Measurements from ENCODE around the gene ZFR2.
A peak's percentile ranks its signal among the peaks of the same experiment; 100 is the strongest.

Gene ZFR2

DNA sequence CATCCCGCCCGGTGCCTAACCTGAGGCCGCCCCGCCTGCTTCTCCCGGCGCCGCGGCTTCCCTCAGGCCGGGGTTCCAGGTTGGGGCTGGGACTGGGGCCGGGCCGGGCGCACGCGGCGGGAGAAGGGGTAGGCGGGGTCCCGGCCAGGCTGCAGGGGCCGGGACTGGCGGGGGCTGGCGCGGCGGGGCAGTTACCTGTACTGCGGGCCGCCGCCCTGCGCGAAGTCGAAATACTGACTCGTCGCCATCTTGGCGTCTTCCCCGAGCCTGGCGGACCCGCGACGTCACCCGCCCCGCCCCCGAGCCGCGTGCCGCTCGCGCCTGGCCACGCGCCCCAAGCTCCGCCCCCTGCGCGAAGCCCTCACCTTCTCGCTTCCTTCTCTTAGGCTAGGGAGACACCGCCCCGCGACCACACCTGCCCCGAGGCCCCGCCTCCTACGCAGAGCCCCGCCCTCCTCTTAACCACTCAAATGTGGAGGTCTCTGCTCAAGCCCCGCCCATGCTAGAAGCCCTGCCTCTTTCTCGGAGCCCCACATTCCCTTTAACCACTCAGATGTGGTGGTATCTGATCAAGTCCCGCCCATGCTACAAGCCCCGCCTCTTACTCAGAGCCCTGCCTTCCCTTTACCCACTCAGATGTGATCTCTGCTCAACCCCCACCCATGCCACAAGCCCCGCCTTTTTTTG lies at the start of gene ZFR2:
TSS of gene ZFR2 (minus strand) at position 269 of the 687 bp plus-strand sequence. CDS start at position 248, 21 bp downstream.
- H3K27ac ChIP-seq (ENCODE audit: low read length): no peak within 1 kb of the TSS
- peak within 1 kb of the TSS; percentile 57 for H3K4me3 ChIP-seq (ENCODE audit: low read length)
- peaks cover 9% of the 10 kb centered on the region; the same call in 1 of the 2 replicates for H3K9me3 ChIP-seq (ENCODE audit: insufficient read depth, low read depth, low read length)
- H3K36me3 ChIP-seq (ENCODE audit: insufficient read depth, low read depth, low read length): no peaks in the 10 kb centered on the region
- H3K27me3 ChIP-seq (ENCODE audit: insufficient read depth, low read length): peaks cover 25% of the 10 kb centered on the region
- no peaks in the 10 kb centered on the region for H3K4me1 ChIP-seq (ENCODE audit: insufficient read depth, low read length)
- H3K9ac ChIP-seq (ENCODE audit: low read depth, low read length): peak within 1 kb of the TSS; percentile 53; the same call in 1 of the 2 replicates

DNA sequence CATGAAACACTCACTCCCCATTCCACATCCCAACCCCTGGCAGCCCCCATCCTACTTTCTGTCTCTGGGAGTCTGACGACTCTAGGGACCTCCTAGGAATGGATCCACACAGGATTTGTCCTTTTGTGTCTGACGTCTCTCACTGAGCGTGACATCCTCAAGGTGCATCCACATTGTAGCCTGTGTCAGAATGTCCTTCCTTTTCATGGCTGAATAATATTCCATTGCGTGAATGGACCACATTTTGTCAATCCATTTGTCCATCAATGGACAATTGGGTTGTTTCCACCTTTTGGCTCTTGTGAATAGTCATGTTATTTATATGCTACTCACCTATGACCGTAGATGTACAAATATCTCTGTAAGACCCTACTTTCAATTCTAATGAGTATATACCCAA lies 47.2 kb upstream of the ZFR2 start:
- Histone ChIP-seq H3K4me3 (ENCODE audit: low read length) (no peak overlapping the region), H3K27me3 (ENCODE audit: insufficient read depth, low read length) (no peaks in the 10 kb centered on the region), H3K36me3 (ENCODE audit: insufficient read depth, low read depth, low read length) (peaks cover 23% of the 10 kb centered on the region; the same call in 1 of the 2 replicates)

GRCh38 chr19:3914199-3914598 lies 45.4 kb upstream of the ZFR2 start:
- Histone ChIP-seq H3K4me1 (ENCODE audit: insufficient read depth, low read length) (no peaks in the 10 kb centered on the region), H3K27ac (ENCODE audit: low read length) (no peak overlapping the region), H3K4me3 (ENCODE audit: low read length) (no peak overlapping the region), H3K27me3 (ENCODE audit: insufficient read depth, low read length) (no peaks in the 10 kb centered on the region), H3K36me3 (ENCODE audit: insufficient read depth, low read depth, low read length) (peaks cover 34% of the 10 kb centered on the region), H3K9ac (ENCODE audit: low read depth, low read length) (no peak overlapping the region), H3K9me3 (ENCODE audit: insufficient read depth, low read depth, low read length) (peaks cover 12% of the 10 kb centered on the region)

More for the DNA sequence above, 47.2 kb upstream of the ZFR2 start:
- H3K9ac ChIP-seq (ENCODE audit: low read depth, low read length): no peak overlapping the region
- no peaks in the 10 kb centered on the region for H3K4me1 ChIP-seq (ENCODE audit: insufficient read depth, low read length)
- H3K9me3 ChIP-seq (ENCODE audit: insufficient read depth, low read depth, low read length): no peaks in the 10 kb centered on the region
- H3K27ac ChIP-seq (ENCODE audit: low read length): no peak overlapping the region

DNA sequence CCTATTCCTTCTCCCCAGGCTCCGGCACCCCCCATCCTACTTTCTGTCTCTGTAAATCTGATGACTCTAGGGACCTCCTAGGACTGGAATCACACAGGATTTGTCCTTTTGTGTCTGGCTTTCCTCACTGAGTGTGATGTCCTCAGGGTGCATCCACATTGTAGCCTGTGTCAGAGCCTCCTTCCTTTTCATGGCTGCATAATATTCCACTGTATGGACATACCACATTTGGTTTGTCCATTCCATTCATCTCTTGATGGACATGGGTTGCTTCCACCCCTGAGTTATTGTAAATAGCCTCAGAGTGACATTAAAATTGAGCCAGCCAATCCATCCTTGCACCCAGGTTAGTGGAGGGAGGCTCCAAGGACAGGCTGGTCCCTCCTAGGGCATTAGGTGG lies 41.3 kb upstream of the ZFR2 start:
- Histone ChIP-seq H3K4me3 (ENCODE audit: low read length) (no peak overlapping the region), H3K27ac (ENCODE audit: low read length) (no peak overlapping the region), H3K36me3 (ENCODE audit: insufficient read depth, low read depth, low read length) (peaks cover 37% of the 10 kb centered on the region), H3K4me1 (ENCODE audit: insufficient read depth, low read length) (no peaks in the 10 kb centered on the region), H3K9ac (ENCODE audit: low read depth, low read length) (no peak overlapping the region), H3K27me3 (ENCODE audit: insufficient read depth, low read length) (no peaks in the 10 kb centered on the region), H3K9me3 (ENCODE audit: insufficient read depth, low read depth, low read length) (peaks cover 12% of the 10 kb centered on the region)

GRCh38 chr19:3908266-3909054 lies 39.6 kb upstream of the ZFR2 start:
- peaks cover 41% of the 10 kb centered on the region for H3K36me3 ChIP-seq (ENCODE audit: insufficient read depth, low read depth, low read length)
- H3K4me3 ChIP-seq (ENCODE audit: low read length): no peak overlapping the region
- H3K9me3 ChIP-seq (ENCODE audit: insufficient read depth, low read depth, low read length): peaks cover 12% of the 10 kb centered on the region
- H3K27me3 ChIP-seq (ENCODE audit: insufficient read depth, low read length): no peaks in the 10 kb centered on the region
- H3K9ac ChIP-seq (ENCODE audit: low read depth, low read length): no peak overlapping the region
- H3K4me1 ChIP-seq (ENCODE audit: insufficient read depth, low read length): no peaks in the 10 kb centered on the region
- H3K27ac ChIP-seq (ENCODE audit: low read length): no peak overlapping the region

GRCh38 chr19:3907626-3908265 lies 38.9 kb upstream of the ZFR2 start:
- H3K4me3 ChIP-seq (ENCODE audit: low read length): no peak overlapping the region
- H3K27ac ChIP-seq (ENCODE audit: low read length): no peak overlapping the region
- no peaks in the 10 kb centered on the region for H3K4me1 ChIP-seq (ENCODE audit: insufficient read depth, low read length)
- H3K27me3 ChIP-seq (ENCODE audit: insufficient read depth, low read length): no peaks in the 10 kb centered on the region
- no peak overlapping the region for H3K9ac ChIP-seq (ENCODE audit: low read depth, low read length)
- peaks cover 43% of the 10 kb centered on the region for H3K36me3 ChIP-seq (ENCODE audit: insufficient read depth, low read depth, low read length)
- peaks cover 12% of the 10 kb centered on the region for H3K9me3 ChIP-seq (ENCODE audit: insufficient read depth, low read depth, low read length)

GRCh38 chr19:3904233-3904632 lies 35.4 kb upstream of the ZFR2 start:
- no peaks in the 10 kb centered on the region for H3K27me3 ChIP-seq (ENCODE audit: insufficient read depth, low read length)

GRCh38 chr19:3902317-3902973 lies 33.6 kb upstream of the ZFR2 start:
- H3K9me3 ChIP-seq (ENCODE audit: insufficient read depth, low read depth, low read length): peaks cover 9% of the 10 kb centered on the region
- no peak overlapping the region for H3K9ac ChIP-seq (ENCODE audit: low read depth, low read length)
- H3K4me1 ChIP-seq (ENCODE audit: insufficient read depth, low read length): no peaks in the 10 kb centered on the region
- H3K4me3 ChIP-seq (ENCODE audit: low read length): no peak overlapping the region
- H3K27ac ChIP-seq (ENCODE audit: low read length): no peak overlapping the region
- H3K36me3 ChIP-seq (ENCODE audit: insufficient read depth, low read depth, low read length): peaks cover 32% of the 10 kb centered on the region; the same call in 1 of the 2 replicates
- H3K27me3 ChIP-seq (ENCODE audit: insufficient read depth, low read length): no peaks in the 10 kb centered on the region

More at GRCh38 chr19:3904233-3904632, 35.4 kb upstream of the ZFR2 start:
- Histone ChIP-seq H3K36me3 (ENCODE audit: insufficient read depth, low read depth, low read length) (peaks cover 23% of the 10 kb centered on the region; the same call in 1 of the 2 replicates), H3K9ac (ENCODE audit: low read depth, low read length) (no peak overlapping the region), H3K9me3 (ENCODE audit: insufficient read depth, low read depth, low read length) (no peaks in the 10 kb centered on the region), H3K27ac (ENCODE audit: low read length) (no peak overlapping the region), H3K4me3 (ENCODE audit: low read length) (no peak overlapping the region), H3K4me1 (ENCODE audit: insufficient read depth, low read length) (no peaks in the 10 kb centered on the region)

- no peaks in the 10 kb centered on the region for H3K4me1 ChIP-seq (ENCODE audit: insufficient read depth, low read length)
- peaks cover 9% of the 10 kb centered on the region for H3K9me3 ChIP-seq (ENCODE audit: insufficient read depth, low read depth, low read length)
- no peak overlapping the region for H3K4me3 ChIP-seq (ENCODE audit: low read length)
- no peak overlapping the region for H3K9ac ChIP-seq (ENCODE audit: low read depth, low read length)
- H3K36me3 ChIP-seq (ENCODE audit: insufficient read depth, low read depth, low read length): peaks cover 22% of the 10 kb centered on the region; the same call in 1 of the 2 replicates
- H3K27ac ChIP-seq (ENCODE audit: low read length): no peak overlapping the region
- H3K27me3 ChIP-seq (ENCODE audit: insufficient read depth, low read length): no peaks in the 10 kb centered on the region
Observed at GRCh38 chr19:3899531-3900294, 30.9 kb upstream of the ZFR2 start.

GRCh38 chr19:3898426-3898825 lies 29.6 kb upstream of the ZFR2 start:
- Histone ChIP-seq H3K27me3 (ENCODE audit: insufficient read depth, low read length) (no peaks in the 10 kb centered on the region), H3K9ac (ENCODE audit: low read depth, low read length) (no peak overlapping the region), H3K4me1 (ENCODE audit: insufficient read depth, low read length) (no peaks in the 10 kb centered on the region), H3K27ac (ENCODE audit: low read length) (no peak overlapping the region), H3K4me3 (ENCODE audit: low read length) (no peak overlapping the region), H3K36me3 (ENCODE audit: insufficient read depth, low read depth, low read length) (peaks cover 18% of the 10 kb centered on the region; the same call in 1 of the 2 replicates), H3K9me3 (ENCODE audit: insufficient read depth, low read depth, low read length) (peaks cover 9% of the 10 kb centered on the region)

DNA sequence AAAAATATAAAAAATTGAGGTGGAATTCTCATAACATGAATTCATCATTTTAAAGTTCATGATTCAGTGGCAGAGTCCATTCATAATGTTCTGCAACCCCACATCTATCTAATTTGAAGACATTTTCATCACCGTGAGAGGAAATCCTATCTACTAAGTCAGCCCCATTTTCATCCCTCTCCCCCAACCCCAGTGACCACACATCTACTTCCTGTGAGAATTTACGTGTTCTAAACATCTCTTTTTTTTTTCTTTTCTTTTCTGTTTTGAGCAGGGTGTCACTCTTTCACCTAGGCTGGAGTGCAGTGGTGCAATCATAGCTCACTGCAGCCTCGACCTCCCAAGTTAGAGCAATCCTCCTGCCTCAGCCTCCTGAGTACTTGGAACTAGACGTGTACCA lies 29.1 kb upstream of the ZFR2 start:
- H3K27ac ChIP-seq (ENCODE audit: low read length): no peak overlapping the region
- no peak overlapping the region for H3K9ac ChIP-seq (ENCODE audit: low read depth, low read length)
- peaks cover 9% of the 10 kb centered on the region for H3K9me3 ChIP-seq (ENCODE audit: insufficient read depth, low read depth, low read length)
- no peaks in the 10 kb centered on the region for H3K27me3 ChIP-seq (ENCODE audit: insufficient read depth, low read length)
- no peaks in the 10 kb centered on the region for H3K4me1 ChIP-seq (ENCODE audit: insufficient read depth, low read length)
- H3K36me3 ChIP-seq (ENCODE audit: insufficient read depth, low read depth, low read length): peaks cover 18% of the 10 kb centered on the region; the same call in 1 of the 2 replicates
- H3K4me3 ChIP-seq (ENCODE audit: low read length): no peak overlapping the region
